Skeletal muscle tissue (tissue), 4 donors: ENCODE data around the gene AMY2B. TPM values are rescaled to one million over a fixed set of nuclear protein-coding genes. Genes with fewer than 3 reads are reported as not detected.
"Not testable (repeated sequence)": the region's sequence is repeated elsewhere in the genome, so short reads cannot be mapped to it uniquely, and the experiment has no call there.

Experiments used
- H3K27ac ChIP-seq: one replicate; pipeline ENCODE4 v1.7.0; 2013; ENCODE audit warnings: mild to moderate bottlenecking, low read depth, low read length, inconsistent platforms
- H3K27me3 ChIP-seq, 3 donors: one replicate each; pipeline ENCODE4 v1.7.0; 2013; ENCODE audit warnings: low read length in 3 of 3; ENCODE audit not compliant: control insufficient read depth in 3 of 3, insufficient read depth in 3 of 3
- H3K36me3 ChIP-seq, 3 donors: one replicate each; pipeline ENCODE4 v1.7.0; 2013; ENCODE audit warnings: low read length in 3 of 3; ENCODE audit not compliant: control insufficient read depth in 3 of 3, insufficient read depth in 3 of 3
- H3K4me1 ChIP-seq, 3 donors: one replicate each; pipeline ENCODE4 v1.7.0; 2013; ENCODE audit warnings: low read length in 3 of 3, mild to moderate bottlenecking in 3 of 3; ENCODE audit not compliant: control insufficient read depth in 3 of 3, insufficient read depth in 3 of 3
- H3K4me3 ChIP-seq, 3 donors: one replicate each; pipeline ENCODE4 v1.7.0; 2013; ENCODE audit warnings: low read length in 3 of 3
- H3K9ac ChIP-seq, 3 donors: one replicate each; pipeline ENCODE4 v1.7.0; 2013; ENCODE audit warnings: low read length in 3 of 3, mild to moderate bottlenecking in 3 of 3, moderate library complexity in 2 of 3, low read depth in 1 of 3
- H3K9me3 ChIP-seq, 3 donors: one replicate each; pipeline ENCODE4 v1.7.0; 2013; ENCODE audit warnings: low read length in 3 of 3; ENCODE audit not compliant: control insufficient read depth in 3 of 3
- total RNA-seq: library from RNA; depleted of rRNA; stranded (reverse); fragments of >200 nt; gene quantifications from one replicate; pipeline ENCODE4 v1.2.3, GENCODE V29; 2014
- donor health status: Osteomylitis.

The AMY2B gene
- total RNA-seq, 1 donor from 2014 or later: 78.8 TPM

DNA sequence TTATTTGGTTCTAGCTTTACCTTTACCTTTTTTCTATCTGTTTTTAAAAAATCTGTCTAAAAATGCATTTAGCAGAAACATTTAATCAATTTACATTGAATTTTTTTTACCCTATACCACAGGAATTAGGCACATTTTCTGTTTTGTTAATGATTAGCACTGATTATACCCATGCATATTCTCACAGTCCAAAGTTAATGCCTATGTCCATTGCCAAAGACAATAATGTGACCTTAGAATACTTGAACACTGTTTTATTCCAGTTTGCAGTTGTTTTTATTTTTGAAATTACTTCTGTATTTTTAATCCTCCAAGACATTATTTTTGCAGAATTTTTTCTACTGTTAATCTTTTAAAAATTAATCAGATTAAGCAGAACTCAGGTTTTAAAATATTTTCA lies 11.0 kb upstream of the AMY2B start:
- H3K9ac ChIP-seq: no peak overlapping the region
- H3K4me3 ChIP-seq: no peak overlapping the region
- H3K36me3 ChIP-seq: peaks cover 0 to 8% (median 0%) of the 10 kb centered on the region in 3 donors
- H3K4me1 ChIP-seq: no peaks in the 10 kb centered on the region
- no peaks in the 10 kb centered on the region for H3K9me3 ChIP-seq
- no peak overlapping the region for H3K27ac ChIP-seq
- H3K27me3 ChIP-seq: no peaks in the 10 kb centered on the region

- H3K9ac ChIP-seq, H3K27me3 ChIP-seq, H3K4me3 ChIP-seq, H3K4me1 ChIP-seq, H3K36me3 ChIP-seq, H3K27ac ChIP-seq, H3K9me3 ChIP-seq: not testable (repeated sequence)
Observed at GRCh38 chr1:103561124-103561523, 10.3 kb upstream of the AMY2B start.

DNA sequence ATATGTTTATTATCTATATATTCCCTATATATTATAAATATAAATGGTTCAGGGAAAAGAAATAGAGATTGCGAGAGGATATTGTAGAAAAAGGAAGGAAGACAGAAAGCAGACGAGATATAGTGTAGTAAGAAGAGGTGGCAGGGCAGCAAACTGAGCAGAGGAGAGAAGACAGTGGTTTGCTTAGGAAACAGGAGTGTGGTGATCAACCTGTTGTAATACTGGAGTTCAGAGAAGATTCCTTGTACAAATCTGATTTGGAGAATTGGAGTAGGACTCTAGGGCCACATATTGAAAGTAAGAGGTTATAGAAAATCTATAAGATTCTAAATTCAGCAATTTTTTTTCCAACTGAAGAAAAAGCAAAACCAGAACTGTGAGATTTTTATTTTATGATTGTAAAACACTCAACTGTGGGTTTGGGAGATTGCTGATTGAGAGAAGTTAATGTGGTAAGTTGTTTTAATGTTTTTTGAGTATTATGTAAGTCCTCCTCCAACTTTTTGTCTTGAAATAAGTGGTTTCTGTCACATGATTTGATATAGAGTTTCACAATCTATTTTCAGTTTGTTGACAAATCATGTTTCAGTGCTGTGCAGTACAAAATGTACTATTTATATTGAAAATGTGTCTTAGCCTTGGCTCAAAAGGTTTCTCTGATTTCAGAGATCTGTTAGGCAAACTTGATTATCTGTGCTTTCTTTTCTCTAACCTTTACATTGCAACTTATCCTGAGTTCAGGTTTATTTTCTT lies 9.6 kb upstream of the AMY2B start:
- no peaks in the 10 kb centered on the region for H3K4me1 ChIP-seq
- H3K9ac ChIP-seq: peak overlapping the region; percentile 4 to 51 (median 17)
- H3K36me3 ChIP-seq: peaks cover 0 to 3% (median 0%) of the 10 kb centered on the region in 3 donors
- no peaks in the 10 kb centered on the region for H3K9me3 ChIP-seq
- H3K4me3 ChIP-seq: peak overlapping the region in 2 of 3 donors; percentile 33 to 38
- H3K27ac ChIP-seq: peak overlapping the region; percentile 76
- H3K27me3 ChIP-seq: no peaks in the 10 kb centered on the region

DNA sequence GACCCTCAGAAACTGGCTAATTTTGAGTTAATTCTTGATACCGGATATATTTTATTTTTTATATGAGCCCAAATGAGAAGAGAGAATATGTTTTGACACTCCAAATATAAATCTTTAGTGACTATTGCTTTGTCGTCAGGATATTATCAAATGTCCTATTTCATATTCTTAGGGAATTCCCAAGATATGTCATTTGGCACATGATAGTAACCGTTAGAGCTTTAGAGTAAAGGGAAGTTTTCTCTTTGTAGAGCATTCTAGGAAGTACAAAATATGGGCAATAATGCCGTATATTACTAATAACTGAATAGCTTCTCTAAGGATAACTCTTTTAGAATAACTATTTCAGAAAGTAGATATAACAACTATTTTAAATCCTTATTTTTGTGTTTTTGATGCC lies 8.3 kb upstream of the AMY2B start:
- Histone ChIP-seq H3K9ac (no peak overlapping the region), H3K27me3 (no peaks in the 10 kb centered on the region), H3K36me3 (peaks cover 0 to 10% (median 3%) of the 10 kb centered on the region in 3 donors), H3K9me3 (no peaks in the 10 kb centered on the region), H3K27ac (peak overlapping the region; percentile 76), H3K4me1 (no peaks in the 10 kb centered on the region), H3K4me3 (peak overlapping the region in 1 of 3 donors; percentile 33)

GRCh38 chr1:103569493-103569892 lies 1.9 kb upstream of the AMY2B start:
- Histone ChIP-seq H3K27me3 (no peaks in the 10 kb centered on the region), H3K36me3 (peaks cover 12 to 27% (median 25%) of the 10 kb centered on the region in 3 donors), H3K9ac (no peak overlapping the region), H3K27ac (no peak overlapping the region), H3K4me1 (no peaks in the 10 kb centered on the region), H3K9me3 (no peaks in the 10 kb centered on the region), H3K4me3 (no peak overlapping the region)

DNA sequence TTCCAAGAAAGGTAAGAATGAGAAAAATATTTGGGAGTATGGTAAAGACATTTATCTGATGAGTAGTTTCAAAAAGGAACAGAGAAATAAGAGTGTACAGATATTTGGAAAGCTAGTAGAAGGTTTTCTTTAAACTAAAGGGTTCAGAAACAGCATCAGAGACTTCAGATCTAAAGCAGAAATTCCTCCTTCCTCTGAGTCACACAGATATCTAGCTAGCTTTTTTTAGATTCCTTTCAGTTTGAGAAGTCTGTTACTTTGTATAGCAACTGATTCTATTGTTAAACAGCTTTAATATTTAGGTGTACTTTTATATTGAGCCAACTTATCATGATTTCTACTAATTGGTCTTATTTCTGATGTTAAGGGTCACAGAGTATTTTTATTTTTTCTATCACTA lies 4.7 kb downstream of the AMY2B start:
- Histone ChIP-seq H3K9me3 (no peaks in the 10 kb centered on the region), H3K4me1 (no peaks in the 10 kb centered on the region), H3K9ac (no peak overlapping the region), H3K4me3 (no peak overlapping the region), H3K27ac (no peak overlapping the region), H3K36me3 (peaks cover 6 to 10% (median 6%) of the 10 kb centered on the region in 3 donors), H3K27me3 (no peaks in the 10 kb centered on the region)

DNA sequence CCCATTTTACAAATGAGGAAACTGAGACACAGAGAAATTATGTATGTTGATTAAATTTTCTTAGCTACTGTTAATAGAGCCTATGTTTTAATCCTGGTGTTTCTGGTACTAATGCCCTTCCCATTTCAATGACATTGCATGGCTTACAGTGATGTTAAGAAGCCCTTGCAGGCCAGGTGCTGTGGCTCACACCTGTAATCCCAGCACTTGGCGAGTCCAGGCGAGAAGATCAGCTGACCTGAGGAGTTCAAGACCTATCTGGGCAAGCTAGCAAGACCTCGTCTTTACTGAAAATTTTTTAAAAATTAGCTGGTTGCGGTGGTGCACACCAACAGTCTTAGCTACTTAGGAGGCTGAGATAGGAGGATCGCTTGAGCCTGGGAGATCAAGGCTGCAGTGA lies 5.4 kb downstream of the AMY2B start:
- not testable (repeated sequence) for H3K4me1 ChIP-seq, H3K4me3 ChIP-seq, H3K27me3 ChIP-seq, H3K9me3 ChIP-seq, H3K27ac ChIP-seq, H3K9ac ChIP-seq
- H3K36me3 ChIP-seq: peaks cover 6 to 10% (median 6%) of the 10 kb centered on the region in 3 donors

- Histone ChIP-seq H3K36me3 (peaks cover 4 to 10% (median 9%) of the 10 kb centered on the region in 3 donors), H3K9me3 (no peaks in the 10 kb centered on the region), H3K4me1 (no peaks in the 10 kb centered on the region), H3K4me3 (no peak overlapping the region), H3K27me3 (no peaks in the 10 kb centered on the region), H3K27ac (no peak overlapping the region), H3K9ac (no peak overlapping the region)
Observed at GRCh38 chr1:103582464-103582863, 11.1 kb downstream of the AMY2B start.

GRCh38 chr1:103583887-103584286 lies 12.5 kb downstream of the AMY2B start:
- Histone ChIP-seq H3K27me3 (no peaks in the 10 kb centered on the region), H3K9me3 (no peaks in the 10 kb centered on the region), H3K4me1 (no peaks in the 10 kb centered on the region), H3K36me3 (peaks cover 4 to 9% (median 6%) of the 10 kb centered on the region in 3 donors), H3K9ac (no peak overlapping the region), H3K27ac (no peak overlapping the region), H3K4me3 (no peak overlapping the region)

GRCh38 chr1:103584537-103584936 lies 13.1 kb downstream of the AMY2B start:
- Histone ChIP-seq H3K4me1 (no peaks in the 10 kb centered on the region), H3K9me3 (no peaks in the 10 kb centered on the region), H3K9ac (no peak overlapping the region), H3K27ac (no peak overlapping the region), H3K27me3 (no peaks in the 10 kb centered on the region), H3K4me3 (no peak overlapping the region), H3K36me3 (peaks cover 4 to 9% (median 5%) of the 10 kb centered on the region in 3 donors)
